ENCODE results near the gene TAS1R1. TPM values are rescaled to one million over a fixed set of nuclear protein-coding genes. Genes with fewer than 3 reads are reported as not detected.
A peak's percentile ranks its signal among the peaks of the same experiment; 100 is the strongest.

The TAS1R1 gene
- total RNA-seq, 2 experiments from 2014 or later = 0.07 TPM; not detected in 1

DNA sequence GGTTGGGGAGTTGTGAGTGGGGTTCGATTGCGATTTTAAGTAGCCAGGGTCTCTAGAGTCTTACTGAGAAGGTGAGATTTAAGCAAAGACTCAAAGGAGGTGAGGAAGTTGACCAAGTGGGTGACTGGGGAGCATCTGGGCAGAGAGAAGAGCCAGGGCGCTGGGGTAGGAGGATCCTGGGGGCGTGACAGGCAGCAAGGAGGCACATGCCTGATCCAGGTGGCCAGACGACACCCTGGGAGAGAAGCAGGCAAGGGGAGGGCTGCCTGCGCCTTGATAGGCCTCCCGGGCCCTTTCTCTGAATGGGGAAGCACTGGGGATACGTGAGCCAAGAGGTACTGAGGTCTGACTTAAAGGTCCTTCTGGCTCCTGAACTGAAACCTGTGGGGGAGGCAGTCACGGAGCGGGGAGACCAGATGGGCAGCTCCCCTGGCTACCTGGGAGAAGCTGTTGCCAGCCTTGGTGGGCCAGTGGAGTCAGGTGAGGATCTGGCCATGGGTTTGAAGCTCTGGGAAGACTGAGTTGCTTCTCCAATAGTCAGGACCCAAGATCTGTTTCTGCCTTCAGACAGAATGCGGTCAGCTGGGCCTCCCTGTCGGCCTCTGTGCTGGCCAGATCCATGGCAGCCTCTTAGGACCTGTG lies 30.1 kb downstream of the TAS1R1 start:
- H3K36me3 Mint-ChIP-seq (ENCODE audit: low read depth) = peaks cover 7% of the 10 kb centered on the region
- no peak for DNase-seq
- H3K9me3 Mint-ChIP-seq (ENCODE audit: low read depth) = no peaks in the 10 kb centered on the region
- H3K27ac Mint-ChIP-seq = no peak overlapping the region
- POLR2A ChIA-PET = no interaction called here
- no peak for ATAC-seq
- CTCF ChIA-PET = interaction anchor here (1.0 to 2.6 kb wide), 2 partner anchors 14 to 94 kb away, joined by 3 to 9 read pairs; no protein-coding TSS in a partner anchor
- intact Hi-C loops (cut with DNase I, micrococcal nuclease) = no loop called here
- no peaks in the 10 kb centered on the region for H3K27me3 Mint-ChIP-seq
- no peak overlapping the region for H3K4me3 Mint-ChIP-seq
- H3K4me1 Mint-ChIP-seq = peaks cover 26% of the 10 kb centered on the region

DNA sequence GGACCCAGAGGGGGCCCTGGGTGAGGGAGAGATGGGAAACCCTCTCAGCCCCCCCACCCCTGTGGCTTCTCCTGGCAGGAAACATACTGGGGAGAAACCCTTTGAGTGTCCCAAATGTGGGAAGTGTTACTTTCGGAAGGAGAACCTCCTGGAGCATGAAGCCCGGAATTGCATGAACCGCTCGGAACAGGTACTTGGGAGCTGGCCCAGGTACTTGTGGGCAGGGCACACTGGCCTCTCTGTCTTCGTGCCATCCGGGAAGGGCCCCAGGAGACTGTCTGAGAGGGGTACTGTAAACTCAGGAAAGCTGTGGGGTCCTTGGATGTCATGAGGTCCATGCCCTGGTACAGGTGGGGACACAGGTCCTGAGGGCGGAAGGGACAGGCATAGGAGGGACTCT lies 30.7 kb downstream of the TAS1R1 start:
- ATAC-seq (no peak), DNase-seq (no peak)
- intact Hi-C loops (cut with DNase I, micrococcal nuclease) = no loop called here
- POLR2A ChIA-PET = no interaction called here
- Mint-ChIP-seq H3K36me3 (ENCODE audit: low read depth) (peaks cover 10% of the 10 kb centered on the region), H3K27me3 (no peaks in the 10 kb centered on the region), H3K4me3 (no peak overlapping the region), H3K4me1 (peaks cover 21% of the 10 kb centered on the region), H3K27ac (no peak overlapping the region), H3K9me3 (ENCODE audit: low read depth) (no peaks in the 10 kb centered on the region)
- CTCF ChIA-PET = interaction anchor here (1.0 to 2.6 kb wide), 2 partner anchors 14 to 93 kb away, joined by 3 to 9 read pairs; no protein-coding TSS in a partner anchor

DNA sequence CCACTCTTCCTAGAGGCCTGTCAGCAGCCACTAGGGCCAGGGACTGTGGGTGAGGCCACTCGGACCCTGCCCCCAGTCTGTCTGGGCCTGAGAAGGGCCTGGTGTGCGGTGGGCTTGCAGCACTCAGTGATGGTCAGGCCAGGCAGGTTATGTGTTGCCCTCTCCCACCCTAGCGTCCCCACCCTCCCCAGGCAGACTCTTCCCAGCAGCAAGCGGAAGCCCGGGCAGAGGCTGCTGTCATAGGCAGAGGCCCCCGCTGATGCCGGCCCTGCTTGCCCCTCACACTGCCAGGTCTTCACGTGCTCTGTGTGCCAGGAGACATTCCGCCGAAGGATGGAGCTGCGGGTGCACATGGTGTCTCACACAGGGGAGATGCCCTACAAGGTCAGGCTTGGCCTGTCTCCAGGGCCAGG lies 31.3 kb downstream of the TAS1R1 start:
- intact Hi-C loops (cut with DNase I, micrococcal nuclease) = no loop called here
- POLR2A ChIA-PET = no interaction called here

DNA sequence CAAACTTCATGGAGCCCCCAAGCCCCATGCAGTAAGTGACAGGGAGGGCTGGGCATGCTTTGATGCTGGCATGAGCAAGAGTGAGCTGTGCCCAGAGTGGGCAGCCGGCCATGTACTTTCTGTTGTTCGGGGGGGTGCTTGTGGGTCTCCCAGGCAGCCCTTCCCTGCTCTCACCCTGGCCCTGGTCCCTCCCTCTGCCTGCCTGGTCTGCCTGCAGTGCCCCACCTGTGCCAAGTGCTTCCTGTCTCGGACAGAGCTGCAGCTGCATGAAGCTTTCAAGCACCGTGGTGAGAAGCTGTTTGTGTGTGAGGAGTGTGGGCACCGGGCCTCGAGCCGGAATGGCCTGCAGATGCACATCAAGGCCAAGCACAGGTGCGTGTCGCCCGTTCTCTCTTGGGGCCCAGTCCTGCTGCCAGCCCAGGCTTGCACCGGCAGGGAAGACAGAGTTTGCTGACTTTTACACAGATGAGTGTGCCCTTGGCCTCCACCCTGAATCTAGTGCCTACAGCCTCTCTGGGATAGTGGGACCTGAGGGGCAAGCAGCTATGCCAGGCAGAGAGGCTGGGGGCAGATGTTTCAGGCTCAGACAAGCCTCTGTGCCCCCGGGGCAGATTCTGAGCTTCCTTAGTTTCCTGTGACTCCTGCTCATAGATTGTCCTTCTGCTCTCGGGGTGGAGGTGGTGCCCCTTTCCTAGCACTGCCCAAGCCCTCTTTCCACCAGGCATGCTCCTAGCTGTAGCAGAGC lies 32.3 kb downstream of the TAS1R1 start:
- peaks cover 5% of the 10 kb centered on the region for H3K36me3 Mint-ChIP-seq (ENCODE audit: low read depth)
- no peak for ATAC-seq

More for the DNA sequence above, 31.3 kb downstream of the TAS1R1 start:
- no peaks in the 10 kb centered on the region for H3K27me3 Mint-ChIP-seq
- DNase-seq (no peak), ATAC-seq (no peak)
- no peak overlapping the region for H3K27ac Mint-ChIP-seq
- peaks cover 16% of the 10 kb centered on the region for H3K4me1 Mint-ChIP-seq
- H3K4me3 Mint-ChIP-seq = no peak overlapping the region
- H3K9me3 Mint-ChIP-seq (ENCODE audit: low read depth) = no peaks in the 10 kb centered on the region
- CTCF ChIA-PET = interaction anchor here (0.6 to 1.0 kb wide), 2 partner anchors 11 to 92 kb away, joined by 3 read pairs; no protein-coding TSS in a partner anchor
- H3K36me3 Mint-ChIP-seq (ENCODE audit: low read depth) = peaks cover 7% of the 10 kb centered on the region

DNA sequence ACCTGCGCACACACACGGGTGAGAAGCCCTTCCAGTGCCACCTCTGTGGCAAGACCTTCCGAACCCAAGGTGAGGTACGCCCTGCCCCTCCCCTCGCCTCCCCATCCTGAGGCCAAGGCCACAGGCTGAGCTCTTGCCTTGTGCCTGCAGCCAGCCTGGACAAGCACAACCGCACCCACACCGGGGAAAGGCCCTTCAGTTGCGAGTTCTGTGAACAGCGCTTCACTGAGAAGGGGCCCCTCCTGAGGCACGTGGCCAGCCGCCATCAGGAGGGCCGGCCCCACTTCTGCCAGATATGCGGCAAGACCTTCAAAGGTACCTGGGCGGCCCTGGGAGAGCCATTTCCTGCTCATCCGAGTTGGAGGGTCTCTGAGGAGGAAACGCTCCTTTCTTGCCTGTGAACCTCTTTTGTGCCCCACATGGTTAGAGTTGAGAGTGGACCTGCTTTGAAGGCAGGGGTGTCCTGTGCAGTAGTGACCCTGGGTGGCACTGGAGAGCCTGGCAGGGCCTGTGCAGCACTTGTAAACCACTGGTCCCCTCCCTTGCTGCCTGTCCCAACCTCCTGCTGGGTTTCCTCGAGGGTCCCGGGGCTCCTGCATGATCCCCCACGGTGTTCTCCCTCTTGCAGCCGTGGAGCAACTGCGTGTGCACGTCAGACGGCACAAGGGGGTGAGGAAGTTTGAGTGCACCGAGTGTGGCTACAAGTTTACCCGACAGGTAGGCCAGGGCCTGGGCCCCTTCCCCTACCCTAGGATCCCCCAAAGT lies 33.2 kb downstream of the TAS1R1 start:
- Mint-ChIP-seq H3K4me1 (peaks cover 7% of the 10 kb centered on the region), H3K36me3 (ENCODE audit: low read depth) (peaks cover 5% of the 10 kb centered on the region), H3K27ac (no peak overlapping the region), H3K9me3 (ENCODE audit: low read depth) (no peaks in the 10 kb centered on the region), H3K4me3 (no peak overlapping the region), H3K27me3 (no peaks in the 10 kb centered on the region)
- intact Hi-C loops (cut with DNase I, micrococcal nuclease) = no loop called here
- ChIA-PET CTCF (interaction anchor here (0.5 to 1.5 kb wide), 3 partner anchors 18 to 123 kb away, joined by 3 to 5 read pairs (median 3); no protein-coding TSS in a partner anchor), POLR2A (no interaction called here)
- DNase-seq = no peak
- ATAC-seq = no peak

More for the DNA sequence above, 32.3 kb downstream of the TAS1R1 start:
- H3K27me3 Mint-ChIP-seq = no peaks in the 10 kb centered on the region
- peaks cover 9% of the 10 kb centered on the region for H3K4me1 Mint-ChIP-seq
- no peaks in the 10 kb centered on the region for H3K9me3 Mint-ChIP-seq (ENCODE audit: low read depth)
- POLR2A ChIA-PET = interaction anchor here (0.5 kb wide), 1 partner anchor 17 kb away, joined by 3 read pairs; no protein-coding TSS in a partner anchor
- no peak overlapping the region for H3K27ac Mint-ChIP-seq
- no peak for DNase-seq
- intact Hi-C loops (cut with DNase I, micrococcal nuclease) = no loop called here
- CTCF ChIA-PET = interaction anchor here (0.6 kb wide), 1 partner anchor 34 kb away, joined by 3 read pairs; no protein-coding TSS in a partner anchor
- no peak overlapping the region for H3K4me3 Mint-ChIP-seq

DNA sequence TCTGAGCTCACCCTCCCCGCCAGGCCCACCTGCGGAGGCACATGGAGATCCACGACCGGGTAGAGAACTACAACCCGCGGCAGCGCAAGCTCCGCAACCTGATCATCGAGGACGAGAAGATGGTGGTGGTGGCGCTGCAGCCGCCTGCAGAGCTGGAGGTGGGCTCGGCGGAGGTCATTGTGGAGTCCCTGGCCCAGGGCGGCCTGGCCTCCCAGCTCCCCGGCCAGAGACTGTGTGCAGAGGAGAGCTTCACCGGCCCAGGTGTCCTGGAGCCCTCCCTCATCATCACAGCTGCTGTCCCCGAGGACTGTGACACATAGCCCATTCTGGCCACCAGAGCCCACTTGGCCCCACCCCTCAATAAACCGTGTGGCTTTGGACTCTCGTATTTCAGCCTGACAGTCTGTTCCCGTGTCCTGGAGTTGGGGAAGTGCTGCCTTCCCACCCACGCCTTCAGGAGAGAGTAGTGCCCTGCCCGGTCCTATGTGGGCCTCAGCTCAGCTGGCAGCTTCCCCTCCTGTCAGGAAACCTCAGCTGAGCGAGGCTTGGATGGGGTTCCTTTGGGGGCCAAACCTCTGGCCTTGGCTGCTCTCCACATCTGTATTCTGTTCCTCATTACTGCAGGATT lies 33.9 kb downstream of the TAS1R1 start:
- intact Hi-C loops (cut with DNase I, micrococcal nuclease) = no loop called here
- Mint-ChIP-seq H3K27ac (no peak overlapping the region), H3K4me3 (no peak overlapping the region), H3K27me3 (no peaks in the 10 kb centered on the region), H3K9me3 (ENCODE audit: low read depth) (no peaks in the 10 kb centered on the region), H3K36me3 (ENCODE audit: low read depth) (peaks cover 7% of the 10 kb centered on the region), H3K4me1 (peaks cover 7% of the 10 kb centered on the region)
- ChIA-PET POLR2A (interaction anchor here (0.9 to 1.0 kb wide), 2 partner anchors 9 to 11 kb away, joined by 3 read pairs; partner anchors contain the start of gene ZBTB48), CTCF (interaction anchor here (0.5 to 1.5 kb wide), 5 partner anchors 18 to 319 kb away, joined by 3 to 5 read pairs (median 3); no protein-coding TSS in a partner anchor)
- DNase-seq (no peak), ATAC-seq (no peak)

DNA sequence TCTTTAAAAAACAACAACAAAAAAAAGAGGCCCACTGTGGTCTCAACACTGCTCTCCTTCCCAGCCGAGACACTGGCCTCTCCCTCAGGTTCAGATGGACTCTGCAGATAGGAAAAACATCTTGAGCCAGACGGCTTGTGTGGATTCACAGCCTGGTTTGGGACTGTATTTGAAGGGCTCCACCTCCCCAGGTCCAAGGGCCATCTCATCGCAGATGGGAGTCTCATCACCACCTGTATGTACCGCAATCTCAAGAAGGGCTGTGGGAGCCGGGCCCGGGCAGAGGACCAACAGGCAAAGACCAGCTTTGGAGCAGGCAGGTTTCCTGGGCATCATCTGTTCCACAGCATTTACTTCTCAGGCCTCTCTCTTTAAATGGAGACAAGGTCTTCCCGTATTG lies 34.9 kb downstream of the TAS1R1 start:
- Mint-ChIP-seq H3K36me3 (ENCODE audit: low read depth) (peaks cover 12% of the 10 kb centered on the region), H3K27me3 (no peaks in the 10 kb centered on the region), H3K27ac (no peak overlapping the region), H3K9me3 (ENCODE audit: low read depth) (no peaks in the 10 kb centered on the region), H3K4me1 (peaks cover 2% of the 10 kb centered on the region), H3K4me3 (no peak overlapping the region)
- ChIA-PET CTCF (interaction anchor here (0.7 to 1.5 kb wide), 2 partner anchors 99 to 109 kb away, joined by 3 to 5 read pairs; no protein-coding TSS in a partner anchor), POLR2A (interaction anchor here (1.0 kb wide), 1 partner anchor 10 kb away, joined by 3 read pairs; the partner anchor contains the start of gene ZBTB48)
- DNase-seq (no peak), ATAC-seq (no peak)
- intact Hi-C loops (cut with DNase I, micrococcal nuclease) = no loop called here

DNA sequence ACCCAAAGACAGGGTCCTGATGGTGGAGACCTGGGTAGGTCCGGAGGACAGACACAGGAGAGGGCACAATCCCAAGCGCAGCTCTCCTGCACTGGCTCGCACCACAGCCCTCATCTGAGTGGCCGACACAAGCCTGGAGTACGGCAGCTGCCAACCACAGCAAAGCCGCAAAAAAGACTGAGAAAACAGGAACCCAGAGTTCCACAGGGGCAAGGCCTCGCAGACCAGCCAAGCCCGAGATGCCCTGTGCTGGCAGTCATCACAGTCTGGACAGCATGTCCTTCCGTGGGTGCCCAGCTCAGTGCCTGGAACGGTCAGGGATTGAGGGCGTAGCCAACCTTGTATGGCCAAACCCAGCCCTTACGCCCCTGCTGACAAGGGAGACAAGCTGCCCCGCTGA lies 36.1 kb downstream of the TAS1R1 start:
- Mint-ChIP-seq H3K36me3 (ENCODE audit: low read depth) (peaks cover 22% of the 10 kb centered on the region), H3K4me3 (no peak overlapping the region), H3K4me1 (peaks cover 7% of the 10 kb centered on the region), H3K27ac (peak overlapping the region; percentile 63), H3K9me3 (ENCODE audit: low read depth) (no peaks in the 10 kb centered on the region), H3K27me3 (no peaks in the 10 kb centered on the region)
- DNase-seq (no peak), ATAC-seq (no peak)
- POLR2A ChIA-PET = interaction anchor here (0.6 to 1.2 kb wide), 2 partner anchors 9 to 54 kb away, joined by 3 read pairs; no protein-coding TSS in a partner anchor
- intact Hi-C loops (cut with DNase I, micrococcal nuclease) = no loop called here
- CTCF ChIA-PET = interaction anchor here (0.6 kb wide), 1 partner anchor 41 kb away, joined by 4 read pairs; no protein-coding TSS in a partner anchor

DNA sequence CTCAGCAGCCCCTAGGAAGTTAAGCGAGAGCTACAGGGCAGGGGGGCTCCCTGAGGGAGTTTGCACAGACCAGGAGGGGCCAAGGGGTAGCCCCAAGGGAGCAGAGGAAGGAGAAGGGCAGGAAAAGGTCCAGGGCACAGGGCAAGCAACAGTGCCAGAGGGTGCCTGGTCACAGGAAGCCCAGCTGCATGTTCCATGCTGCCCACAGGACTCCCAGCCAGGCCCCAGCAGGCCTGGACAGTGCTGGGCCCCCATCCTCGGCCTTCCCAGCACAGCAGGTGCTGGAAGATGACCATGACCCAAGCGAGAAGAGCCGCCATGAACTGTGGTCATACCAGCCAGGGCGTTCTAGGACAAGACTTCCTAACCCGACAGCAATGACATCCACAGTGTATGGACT lies 36.5 kb downstream of the TAS1R1 start:
- no peaks in the 10 kb centered on the region for H3K9me3 Mint-ChIP-seq (ENCODE audit: low read depth)
- peaks cover 11% of the 10 kb centered on the region for H3K4me1 Mint-ChIP-seq
- H3K4me3 Mint-ChIP-seq = no peak overlapping the region
- H3K36me3 Mint-ChIP-seq (ENCODE audit: low read depth) = peaks cover 24% of the 10 kb centered on the region
- POLR2A ChIA-PET = interaction anchor here (0.6 to 1.2 kb wide), 2 partner anchors 9 to 54 kb away, joined by 3 read pairs; no protein-coding TSS in a partner anchor
- no peaks in the 10 kb centered on the region for H3K27me3 Mint-ChIP-seq
- CTCF ChIA-PET = interaction anchor here (0.6 to 1.0 kb wide), 2 partner anchors 40 to 55 kb away, joined by 4 read pairs; no protein-coding TSS in a partner anchor
- H3K27ac Mint-ChIP-seq = no peak overlapping the region
- intact Hi-C loops (cut with DNase I, micrococcal nuclease) = no loop called here
- ATAC-seq (no peak), DNase-seq (no peak)

DNA sequence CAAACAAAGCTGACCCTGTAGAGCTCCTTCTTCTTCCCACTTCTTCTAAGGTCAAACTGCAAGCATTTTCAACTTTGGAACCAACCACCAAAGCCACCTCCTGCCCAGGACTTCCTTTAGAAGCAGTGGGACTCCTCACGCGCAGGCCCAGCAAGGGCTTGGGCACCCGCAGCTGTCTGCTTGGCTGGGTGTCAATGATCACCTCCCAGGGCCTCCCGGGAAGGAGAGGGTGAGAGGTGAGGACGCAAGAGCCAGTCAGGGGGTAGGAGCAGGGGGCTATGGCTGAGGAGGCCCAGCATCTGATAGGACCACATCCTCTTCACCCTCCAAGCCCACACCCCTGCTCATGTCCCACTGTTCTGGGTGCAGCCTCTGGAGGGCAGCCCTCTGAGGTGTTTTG lies 37.3 kb downstream of the TAS1R1 start:
- Mint-ChIP-seq H3K27me3 (no peaks in the 10 kb centered on the region), H3K9me3 (ENCODE audit: low read depth) (no peaks in the 10 kb centered on the region), H3K4me3 (no peak overlapping the region), H3K36me3 (ENCODE audit: low read depth) (peaks cover 28% of the 10 kb centered on the region), H3K4me1 (peaks cover 15% of the 10 kb centered on the region), H3K27ac (no peak overlapping the region)
- ATAC-seq = no peak
- DNase-seq = no peak
- intact Hi-C loops (cut with DNase I, micrococcal nuclease) = no loop called here
- CTCF ChIA-PET = interaction anchor here (0.6 to 1.0 kb wide), 2 partner anchors 36 to 54 kb away, joined by 3 to 4 read pairs; no protein-coding TSS in a partner anchor
- POLR2A ChIA-PET = interaction anchor here (0.6 kb wide), 1 partner anchor 11 kb away, joined by 3 read pairs; no protein-coding TSS in a partner anchor
